ENCODE measurements around the gene GMPPA. TPM values are rescaled to one million over a fixed set of nuclear protein-coding genes. Genes with fewer than 3 reads are reported as not detected.

Gene GMPPA
- total RNA-seq, 2 experiments from 2014 or later, result 25.2 to 28.4 TPM

- H3K27me3 Mint-ChIP-seq (ENCODE audit: low read depth), result peaks cover 13% of the 10 kb centered on the region
- H3K9me3 Mint-ChIP-seq, result no peaks in the 10 kb centered on the region
- H3K4me1 Mint-ChIP-seq (ENCODE audit: low read depth), result peaks cover 5% of the 10 kb centered on the region
- no peak overlapping the region for H3K27ac Mint-ChIP-seq
- DNase-seq, result no peak
- CTCF ChIA-PET, result interaction anchor here (1.7 to 5.8 kb wide), 2 partner anchors 42 to 49 kb away, joined by 4 to 73 read pairs; no protein-coding TSS in a partner anchor
- intact Hi-C loops (cut with micrococcal nuclease), result no loop called here
- no peaks in the 10 kb centered on the region for H3K36me3 Mint-ChIP-seq (ENCODE audit: low read depth)
- H3K4me3 Mint-ChIP-seq, result no peak overlapping the region
These were observed 19.8 kb upstream of the GMPPA start for GRCh38 chr2:219478916-219479315.

- CTCF ChIA-PET, result interaction anchor here (1.0 kb wide), 1 partner anchor 50 kb away, joined by 3 read pairs; no protein-coding TSS in a partner anchor
- H3K27me3 Mint-ChIP-seq (ENCODE audit: low read depth), result peaks cover 16% of the 10 kb centered on the region
- no peak overlapping the region for H3K27ac Mint-ChIP-seq
These were observed 18.7 kb upstream of the GMPPA start for GRCh38 chr2:219480004-219480403.

GRCh38 chr2:219482674-219483405 is 15.9 kb upstream of the GMPPA start:
- CTCF ChIA-PET, result interaction anchor here (0.7 to 1.7 kb wide), 10 partner anchors 11 to 80 kb away, joined by 3 to 7 read pairs (median 4); a partner anchor contains a TSS
- no peaks in the 10 kb centered on the region for H3K36me3 Mint-ChIP-seq (ENCODE audit: low read depth)
- H3K27me3 Mint-ChIP-seq (ENCODE audit: low read depth), result peaks cover 37% of the 10 kb centered on the region

More at GRCh38 chr2:219480004-219480403, 18.7 kb upstream of the GMPPA start:
- no peaks in the 10 kb centered on the region for H3K9me3 Mint-ChIP-seq
- peaks cover 8% of the 10 kb centered on the region for H3K4me1 Mint-ChIP-seq (ENCODE audit: low read depth)
- intact Hi-C loops (cut with micrococcal nuclease), result no loop called here
- DNase-seq, result no peak
- H3K4me3 Mint-ChIP-seq, result no peak overlapping the region
- no peaks in the 10 kb centered on the region for H3K36me3 Mint-ChIP-seq (ENCODE audit: low read depth)

GRCh38 chr2:219483451-219484342 is 15.0 kb upstream of the GMPPA start:
- intact Hi-C loops (cut with micrococcal nuclease), result no loop called here
- CTCF ChIA-PET, result interaction anchor here (1.0 to 1.7 kb wide), 3 partner anchors 20 to 81 kb away, joined by 3 to 9 read pairs (median 7); no protein-coding TSS in a partner anchor
- Mint-ChIP-seq H3K9me3 (no peaks in the 10 kb centered on the region), H3K4me1 (ENCODE audit: low read depth) (peaks cover 4% of the 10 kb centered on the region), H3K27me3 (ENCODE audit: low read depth) (peaks cover 37% of the 10 kb centered on the region), H3K4me3 (peak overlapping the region; percentile 27), H3K36me3 (ENCODE audit: low read depth) (no peaks in the 10 kb centered on the region), H3K27ac (no peak overlapping the region)
- no peak for DNase-seq

More at GRCh38 chr2:219482674-219483405, 15.9 kb upstream of the GMPPA start:
- Mint-ChIP-seq H3K27ac (no peak overlapping the region), H3K4me3 (no peak overlapping the region), H3K9me3 (no peaks in the 10 kb centered on the region), H3K4me1 (ENCODE audit: low read depth) (peaks cover 4% of the 10 kb centered on the region)
- no peak for DNase-seq
- intact Hi-C loops (cut with micrococcal nuclease), result no loop called here

GRCh38 chr2:219484343-219485200 is 14.1 kb upstream of the GMPPA start:
- Mint-ChIP-seq H3K27ac (no peak overlapping the region), H3K27me3 (ENCODE audit: low read depth) (peaks cover 37% of the 10 kb centered on the region), H3K36me3 (ENCODE audit: low read depth) (no peaks in the 10 kb centered on the region), H3K4me3 (peak overlapping the region; percentile 27), H3K9me3 (no peaks in the 10 kb centered on the region), H3K4me1 (ENCODE audit: low read depth) (peaks cover 4% of the 10 kb centered on the region)
- CTCF ChIA-PET, result interaction anchor here (1.7 to 3.7 kb wide), 3 partner anchors 11 to 82 kb away, joined by 8 to 24 read pairs (median 9); a partner anchor contains a TSS
- no peak for DNase-seq
- intact Hi-C loops (cut with micrococcal nuclease), result no loop called here

GRCh38 chr2:219485201-219485580 is 13.5 kb upstream of the GMPPA start:
- DNase-seq, result no peak
- no peak overlapping the region for H3K27ac Mint-ChIP-seq
- H3K4me3 Mint-ChIP-seq, result no peak overlapping the region
- H3K36me3 Mint-ChIP-seq (ENCODE audit: low read depth), result no peaks in the 10 kb centered on the region
- H3K4me1 Mint-ChIP-seq (ENCODE audit: low read depth), result peaks cover 4% of the 10 kb centered on the region
- H3K27me3 Mint-ChIP-seq (ENCODE audit: low read depth), result peaks cover 37% of the 10 kb centered on the region
- CTCF ChIA-PET, result interaction anchor here (1.3 to 3.7 kb wide), 3 partner anchors 11 to 83 kb away, joined by 6 to 24 read pairs (median 8); a partner anchor contains a TSS
- intact Hi-C loops (cut with micrococcal nuclease), result no loop called here
- no peaks in the 10 kb centered on the region for H3K9me3 Mint-ChIP-seq

- H3K36me3 Mint-ChIP-seq (ENCODE audit: low read depth), result no peaks in the 10 kb centered on the region
- no peak overlapping the region for H3K4me3 Mint-ChIP-seq
- H3K4me1 Mint-ChIP-seq (ENCODE audit: low read depth), result peaks cover 4% of the 10 kb centered on the region
- no peaks in the 10 kb centered on the region for H3K9me3 Mint-ChIP-seq
- H3K27me3 Mint-ChIP-seq (ENCODE audit: low read depth), result peaks cover 37% of the 10 kb centered on the region
- CTCF ChIA-PET, result interaction anchor here (1.3 to 3.7 kb wide), 4 partner anchors 9 to 156 kb away, joined by 3 to 24 read pairs (median 7); a partner anchor contains a TSS
- DNase-seq, result no peak
- H3K27ac Mint-ChIP-seq, result no peak overlapping the region
- intact Hi-C loops (cut with micrococcal nuclease), result no loop called here
These were observed 12.2 kb upstream of the GMPPA start for GRCh38 chr2:219486380-219486959.

- no peaks in the 10 kb centered on the region for H3K9me3 Mint-ChIP-seq
- no peak overlapping the region for H3K27ac Mint-ChIP-seq
- H3K4me3 Mint-ChIP-seq, result no peak overlapping the region
- intact Hi-C loops (cut with micrococcal nuclease), result no loop called here
- no peak for DNase-seq
- H3K4me1 Mint-ChIP-seq (ENCODE audit: low read depth), result peaks cover 4% of the 10 kb centered on the region
- no peaks in the 10 kb centered on the region for H3K36me3 Mint-ChIP-seq (ENCODE audit: low read depth)
- CTCF ChIA-PET, result interaction anchor here (3.7 kb wide), 1 partner anchor 8 kb away, joined by 24 read pairs; a partner anchor contains a TSS
- H3K27me3 Mint-ChIP-seq (ENCODE audit: low read depth), result peaks cover 37% of the 10 kb centered on the region
These were observed 10.4 kb upstream of the GMPPA start for GRCh38 chr2:219488149-219488843.

- no peak for DNase-seq
- no peaks in the 10 kb centered on the region for H3K36me3 Mint-ChIP-seq (ENCODE audit: low read depth)
- no peak overlapping the region for H3K4me3 Mint-ChIP-seq
- no peaks in the 10 kb centered on the region for H3K9me3 Mint-ChIP-seq
- H3K4me1 Mint-ChIP-seq (ENCODE audit: low read depth), result peaks cover 3% of the 10 kb centered on the region
- peaks cover 38% of the 10 kb centered on the region for H3K27me3 Mint-ChIP-seq (ENCODE audit: low read depth)
- CTCF ChIA-PET, result interaction anchor here (1.5 kb wide), 1 partner anchor 21 kb away, joined by 3 read pairs; no protein-coding TSS in a partner anchor
- no peak overlapping the region for H3K27ac Mint-ChIP-seq
- intact Hi-C loops (cut with micrococcal nuclease), result no loop called here
These were observed 9.9 kb upstream of the GMPPA start for GRCh38 chr2:219488844-219489194.

GRCh38 chr2:219489315-219489714 is 9.4 kb upstream of the GMPPA start:
- CTCF ChIA-PET, result interaction anchor here (1.5 kb wide), 1 partner anchor 20 kb away, joined by 3 read pairs; no protein-coding TSS in a partner anchor
- H3K27me3 Mint-ChIP-seq (ENCODE audit: low read depth), result peaks cover 40% of the 10 kb centered on the region
- H3K27ac Mint-ChIP-seq, result no peak overlapping the region
- H3K4me3 Mint-ChIP-seq, result no peak overlapping the region
- H3K9me3 Mint-ChIP-seq, result no peaks in the 10 kb centered on the region
- intact Hi-C loops (cut with micrococcal nuclease), result no loop called here
- no peaks in the 10 kb centered on the region for H3K36me3 Mint-ChIP-seq (ENCODE audit: low read depth)
- no peak for DNase-seq
- no peaks in the 10 kb centered on the region for H3K4me1 Mint-ChIP-seq (ENCODE audit: low read depth)

- intact Hi-C loops (cut with micrococcal nuclease), result no loop called here
- H3K9me3 Mint-ChIP-seq, result no peaks in the 10 kb centered on the region
- H3K36me3 Mint-ChIP-seq (ENCODE audit: low read depth), result no peaks in the 10 kb centered on the region
- H3K4me3 Mint-ChIP-seq, result no peak overlapping the region
- no peak overlapping the region for H3K27ac Mint-ChIP-seq
- H3K27me3 Mint-ChIP-seq (ENCODE audit: low read depth), result peaks cover 44% of the 10 kb centered on the region
- no peak for DNase-seq
- H3K4me1 Mint-ChIP-seq (ENCODE audit: low read depth), result no peaks in the 10 kb centered on the region
- CTCF ChIA-PET, result interaction anchor here (1.5 kb wide), 1 partner anchor 20 kb away, joined by 3 read pairs; no protein-coding TSS in a partner anchor
These were observed 8.5 kb upstream of the GMPPA start for GRCh38 chr2:219490186-219490585.

Measured in activated naive CD4-positive, alpha-beta T cell treated with anti-CD3 and anti-CD28 coated beads for 36 hours (primary cell).